Upper lobe of right lung (tissue), 1 donor: ENCODE results near the gene SMIM33. TPM values are rescaled to one million over a fixed set of nuclear protein-coding genes. Genes with fewer than 3 reads are reported as not detected.

Source experiments
- ATAC-seq: fragments of 200-7000 bp; cut with Tn5 transposase; one replicate; pipeline ENCODE4 v1.9.1; 2020; ENCODE audit warnings: mild to moderate bottlenecking, moderate library complexity
- DNase-seq: peaks from one replicate; pipeline ENCODE4 v3.0.0-alpha.2; 2020
- H3K27ac ChIP-seq: fragments of 200-600 bp; one replicate; pipeline ENCODE4 v1.8.0; 2022
- H3K27me3 ChIP-seq: fragments of 200-600 bp; one replicate; pipeline ENCODE4 v1.8.0; 2022; ENCODE audit warnings: mild to moderate bottlenecking
- H3K36me3 ChIP-seq: fragments of 200-600 bp; one replicate; pipeline ENCODE4 v1.8.0; 2022
- H3K4me1 ChIP-seq: fragments of 200-600 bp; one replicate; pipeline ENCODE4 v1.8.0; 2022
- H3K4me3 ChIP-seq: fragments of 200-600 bp; one replicate; pipeline ENCODE4 v1.8.0; 2022; ENCODE audit warnings: mild to moderate bottlenecking
- H3K9me3 ChIP-seq: fragments of 200-600 bp; one replicate; pipeline ENCODE4 v1.8.0; 2022
- CTCF ChIP-seq: fragments of 200-600 bp; IDR thresholded peaks from one replicate; pipeline ENCODE4 v1.8.0; 2022; ENCODE audit warnings: antibody characterized with exemption
- intact Hi-C: fragments of 100-400 bp; cut with DNase I; formaldehyde crosslinking; loops from one replicate; pipeline ENCODE4 v1.11.0; 2022
- total RNA-seq: library from RNA; stranded (reverse); fragmentation: NEBNext Ultra II Directional; extraction: Animal tissue kit (Norgen Biotek cat#: 25700); gene quantifications from one replicate; pipeline ENCODE4 v1.2.1, GENCODE V29; 2021
- donor health status: DM: no; HTN: yes; CAD: no; lungs with severe emphysema.

The SMIM33 gene
- total RNA-seq, 1 donor from 2014 or later, result not detected

- H3K4me1 ChIP-seq, result no peaks in the 10 kb centered on the region
- H3K36me3 ChIP-seq, result no peaks in the 10 kb centered on the region
- no peak overlapping the region for H3K4me3 ChIP-seq
- ATAC-seq (peak; percentile 68), DNase-seq (peak; percentile 30)
- no peaks in the 10 kb centered on the region for H3K27me3 ChIP-seq
- TF ChIP-seq CTCF, result no peak
- H3K27ac ChIP-seq, result no peak overlapping the region
- no peaks in the 10 kb centered on the region for H3K9me3 ChIP-seq
- intact Hi-C loops, result no loop called here
Measured at GRCh38 chr5:139445325-139446170, 25.3 kb upstream of the SMIM33 start.

GRCh38 chr5:139446956-139447779, 23.6 kb upstream of the SMIM33 start:
- intact Hi-C loops, result no loop called here
- no peak for DNase-seq
- no peak for TF ChIP-seq CTCF
- Histone ChIP-seq H3K27me3 (no peaks in the 10 kb centered on the region), H3K27ac (no peak overlapping the region), H3K4me3 (no peak overlapping the region), H3K4me1 (no peaks in the 10 kb centered on the region), H3K9me3 (no peaks in the 10 kb centered on the region), H3K36me3 (no peaks in the 10 kb centered on the region)
- ATAC-seq, result no peak

GRCh38 chr5:139451176-139451575, 19.6 kb upstream of the SMIM33 start:
- Histone ChIP-seq H3K4me1 (no peaks in the 10 kb centered on the region), H3K4me3 (no peak overlapping the region), H3K36me3 (no peaks in the 10 kb centered on the region), H3K27me3 (no peaks in the 10 kb centered on the region), H3K9me3 (no peaks in the 10 kb centered on the region), H3K27ac (no peak overlapping the region)
- no peak for ATAC-seq
- intact Hi-C loops, result no loop called here
- TF ChIP-seq CTCF, result no peak
- peak; percentile 10 for DNase-seq

- Histone ChIP-seq H3K27ac (no peak overlapping the region), H3K4me3 (no peak overlapping the region), H3K9me3 (no peaks in the 10 kb centered on the region), H3K4me1 (no peaks in the 10 kb centered on the region), H3K27me3 (no peaks in the 10 kb centered on the region), H3K36me3 (no peaks in the 10 kb centered on the region)
- peak; percentile 28 for ATAC-seq
- peak; percentile 11 for DNase-seq
- intact Hi-C loops, result no loop called here
- TF ChIP-seq CTCF, result no peak
Measured at GRCh38 chr5:139451878-139452660, 18.7 kb upstream of the SMIM33 start.
